WTC11 (cell line): ENCODE results near the gene CSTPP1. TPM values are rescaled to one million over a fixed set of nuclear protein-coding genes. Genes with fewer than 3 reads are reported as not detected.

ENCODE experiments used
- ATAC-seq: fragments of 200-7000 bp; cut with Tn5 transposase; 2 replicates; pipeline ENCODE4 v1.10.0; 2021; ENCODE audit warnings: mild to moderate bottlenecking, moderate library complexity
- CTCF ChIA-PET: fragments of 300-600 bp; sonication (Branson Sonifier 250); formaldehyde crosslinking; loops from one replicate; lab custom pipeline; 2021; ENCODE audit warnings: antibody characterized with exemption; lab: Charles Lee
- POLR2A ChIA-PET: fragments of 350-600 bp; sonication (Branson Sonifier 250); formaldehyde crosslinking; loops from one replicate; lab custom pipeline; 2021; ENCODE audit warnings: antibody characterized with exemption; lab: Charles Lee
- DNase-seq: peaks from one replicate; pipeline ENCODE4 v3.0.0; 2021; ENCODE audit warnings: low spot score
- H3K27ac Mint-ChIP-seq: 2 replicates; pipeline ENCODE4 v1.8.0; 2021; ENCODE audit warnings: mixed read lengths
- H3K27me3 Mint-ChIP-seq: 2 replicates; pipeline ENCODE4 v1.8.0; 2021; ENCODE audit warnings: low read depth, mild to moderate bottlenecking, moderate library complexity, mixed read lengths
- H3K36me3 Mint-ChIP-seq: 2 replicates; pipeline ENCODE4 v1.8.0; 2021; ENCODE audit warnings: mixed read lengths
- H3K4me1 Mint-ChIP-seq: 2 replicates; pipeline ENCODE4 v1.8.0; 2022; ENCODE audit warnings: mixed read lengths
- H3K4me3 Mint-ChIP-seq: 2 replicates; pipeline ENCODE4 v1.8.0; 2021; ENCODE audit warnings: mild to moderate bottlenecking, moderate library complexity, mixed read lengths
- H3K9me3 Mint-ChIP-seq: 2 replicates; pipeline ENCODE4 v1.8.0; 2021; ENCODE audit warnings: mixed read lengths
- ATF1 ChIP-seq: sonication (generic); formaldehyde crosslinking; IDR thresholded peaks from 2 replicates; pipeline ENCODE4 v1.8.1; 2023; ENCODE audit warnings: mild to moderate bottlenecking, moderate library complexity, missing genetic modification reagents
- CREB1 ChIP-seq: sonication (generic); formaldehyde crosslinking; IDR thresholded peaks from 2 replicates; pipeline ENCODE4 v1.8.0; 2023; ENCODE audit warnings: mild to moderate bottlenecking, missing genetic modification reagents
- E2F4 ChIP-seq: sonication (generic); formaldehyde crosslinking; IDR thresholded peaks from 2 replicates; pipeline ENCODE4 v1.8.1; 2022; ENCODE audit warnings: low read depth, mild to moderate bottlenecking, moderate library complexity, missing genetic modification reagents, borderline replicate concordance
- HMGA2 ChIP-seq: fragments of 250-450 bp; sonication (Bioruptor Pico); IDR thresholded peaks from 2 replicates; pipeline ENCODE4 v1.4.0; 2021; ENCODE audit warnings: mild to moderate bottlenecking, moderate library complexity
- MLX ChIP-seq: sonication (generic); formaldehyde crosslinking; IDR thresholded peaks from 2 replicates; pipeline ENCODE4 v1.8.1; 2023; ENCODE audit warnings: mild to moderate bottlenecking, missing genetic modification reagents, moderate library complexity
- OVOL2 ChIP-seq: fragments of 250-450 bp; sonication (Bioruptor Pico); IDR thresholded peaks from 2 replicates; pipeline ENCODE4 v1.9.0; 2021; ENCODE audit warnings: mild to moderate bottlenecking, borderline replicate concordance
- ZNF423 ChIP-seq: fragments of 250-450 bp; sonication (Bioruptor Pico); IDR thresholded peaks from 2 replicates; pipeline ENCODE4 v2.1.2; 2022; ENCODE audit warnings: mild to moderate bottlenecking, moderate library complexity
- ZNF425 ChIP-seq: fragments of 250-450 bp; sonication (Bioruptor Pico); conservative IDR thresholded peaks from 2 replicates; pipeline ENCODE4 v1.9.0; 2021; ENCODE audit warnings: mild to moderate bottlenecking
- ZSCAN18 ChIP-seq: fragments of 250-450 bp; sonication (Bioruptor Pico); IDR thresholded peaks from 2 replicates; pipeline ENCODE4 v2.1.2; 2022; ENCODE audit warnings: mild to moderate bottlenecking, moderate library complexity
- total RNA-seq: library from RNA; stranded (reverse); gene quantifications from 3 replicates; pipeline ENCODE4 v1.2.3, GENCODE V29; 2021
- TF ChIP-seq, protein P1 (sequence below): sonication (generic); formaldehyde crosslinking; IDR thresholded peaks from 2 replicates; pipeline ENCODE4 v1.8.0; 2022; ENCODE audit warnings: mild to moderate bottlenecking, missing genetic modification reagents
- TF ChIP-seq, protein P2 (sequence below): sonication (generic); formaldehyde crosslinking; IDR thresholded peaks from 2 replicates; pipeline ENCODE4 v1.8.0; 2023; ENCODE audit warnings: missing genetic modification reagents
- TF ChIP-seq, protein P3 (sequence below): sonication (generic); formaldehyde crosslinking; IDR thresholded peaks from 2 replicates; pipeline ENCODE4 v1.8.0; 2022; ENCODE audit warnings: missing genetic modification reagents
- TF ChIP-seq, protein P4 (sequence below): fragments of 250-450 bp; sonication (Bioruptor Pico); IDR thresholded peaks from 2 replicates; pipeline ENCODE4 v1.9.0; 2021; ENCODE audit warnings: mild to moderate bottlenecking

Gene CSTPP1
- total RNA-seq, 1 experiment from 2014 or later, result 23.6 TPM

- no peak for DNase-seq
- Mint-ChIP-seq H3K4me3 (no peak overlapping the region), H3K36me3 (no peaks in the 10 kb centered on the region), H3K27ac (no peak overlapping the region)
- TF ChIP-seq ATF1 (no peak), MLX (CRISPR knock-in tag) (no peak), E2F4 (CRISPR knock-in tag) (no peak), CREB1 (CRISPR knock-in tag) (no peak), ZSCAN18 (CRISPR knock-in tag) (no peak), HMGA2 (CRISPR knock-in tag) (no peak), ZNF425 (CRISPR knock-in tag) (no peak), OVOL2 (CRISPR knock-in tag) (no peak), ZNF423 (CRISPR knock-in tag) (no peak)
- TF ChIP-seq, protein P1, sequence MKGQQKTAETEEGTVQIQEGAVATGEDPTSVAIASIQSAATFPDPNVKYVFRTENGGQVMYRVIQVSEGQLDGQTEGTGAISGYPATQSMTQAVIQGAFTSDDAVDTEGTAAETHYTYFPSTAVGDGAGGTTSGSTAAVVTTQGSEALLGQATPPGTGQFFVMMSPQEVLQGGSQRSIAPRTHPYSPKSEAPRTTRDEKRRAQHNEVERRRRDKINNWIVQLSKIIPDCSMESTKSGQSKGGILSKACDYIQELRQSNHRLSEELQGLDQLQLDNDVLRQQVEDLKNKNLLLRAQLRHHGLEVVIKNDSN (CRISPR knock-in tag), result no peak
- TF ChIP-seq, protein P2, sequence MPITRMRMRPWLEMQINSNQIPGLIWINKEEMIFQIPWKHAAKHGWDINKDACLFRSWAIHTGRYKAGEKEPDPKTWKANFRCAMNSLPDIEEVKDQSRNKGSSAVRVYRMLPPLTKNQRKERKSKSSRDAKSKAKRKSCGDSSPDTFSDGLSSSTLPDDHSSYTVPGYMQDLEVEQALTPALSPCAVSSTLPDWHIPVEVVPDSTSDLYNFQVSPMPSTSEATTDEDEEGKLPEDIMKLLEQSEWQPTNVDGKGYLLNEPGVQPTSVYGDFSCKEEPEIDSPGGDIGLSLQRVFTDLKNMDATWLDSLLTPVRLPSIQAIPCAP, result no peak
- TF ChIP-seq, protein P3, sequence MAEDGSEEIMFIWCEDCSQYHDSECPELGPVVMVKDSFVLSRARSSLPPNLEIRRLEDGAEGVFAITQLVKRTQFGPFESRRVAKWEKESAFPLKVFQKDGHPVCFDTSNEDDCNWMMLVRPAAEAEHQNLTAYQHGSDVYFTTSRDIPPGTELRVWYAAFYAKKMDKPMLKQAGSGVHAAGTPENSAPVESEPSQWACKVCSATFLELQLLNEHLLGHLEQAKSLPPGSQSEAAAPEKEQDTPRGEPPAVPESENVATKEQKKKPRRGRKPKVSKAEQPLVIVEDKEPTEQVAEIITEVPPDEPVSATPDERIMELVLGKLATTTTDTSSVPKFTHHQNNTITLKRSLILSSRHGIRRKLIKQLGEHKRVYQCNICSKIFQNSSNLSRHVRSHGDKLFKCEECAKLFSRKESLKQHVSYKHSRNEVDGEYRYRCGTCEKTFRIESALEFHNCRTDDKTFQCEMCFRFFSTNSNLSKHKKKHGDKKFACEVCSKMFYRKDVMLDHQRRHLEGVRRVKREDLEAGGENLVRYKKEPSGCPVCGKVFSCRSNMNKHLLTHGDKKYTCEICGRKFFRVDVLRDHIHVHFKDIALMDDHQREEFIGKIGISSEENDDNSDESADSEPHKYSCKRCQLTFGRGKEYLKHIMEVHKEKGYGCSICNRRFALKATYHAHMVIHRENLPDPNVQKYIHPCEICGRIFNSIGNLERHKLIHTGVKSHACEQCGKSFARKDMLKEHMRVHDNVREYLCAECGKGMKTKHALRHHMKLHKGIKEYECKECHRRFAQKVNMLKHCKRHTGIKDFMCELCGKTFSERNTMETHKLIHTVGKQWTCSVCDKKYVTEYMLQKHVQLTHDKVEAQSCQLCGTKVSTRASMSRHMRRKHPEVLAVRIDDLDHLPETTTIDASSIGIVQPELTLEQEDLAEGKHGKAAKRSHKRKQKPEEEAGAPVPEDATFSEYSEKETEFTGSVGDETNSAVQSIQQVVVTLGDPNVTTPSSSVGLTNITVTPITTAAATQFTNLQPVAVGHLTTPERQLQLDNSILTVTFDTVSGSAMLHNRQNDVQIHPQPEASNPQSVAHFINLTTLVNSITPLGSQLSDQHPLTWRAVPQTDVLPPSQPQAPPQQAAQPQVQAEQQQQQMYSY (CRISPR knock-in tag), result no peak
- TF ChIP-seq, protein P4, sequence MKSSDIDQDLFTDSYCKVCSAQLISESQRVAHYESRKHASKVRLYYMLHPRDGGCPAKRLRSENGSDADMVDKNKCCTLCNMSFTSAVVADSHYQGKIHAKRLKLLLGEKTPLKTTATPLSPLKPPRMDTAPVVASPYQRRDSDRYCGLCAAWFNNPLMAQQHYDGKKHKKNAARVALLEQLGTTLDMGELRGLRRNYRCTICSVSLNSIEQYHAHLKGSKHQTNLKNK, result no peak
- TF ChIP-seq, all 79 proteins: peak for 0
- ATAC-seq, result peak; percentile 39; the same call in 1 of the 2 replicates
- no peaks in the 10 kb centered on the region for H3K27me3 Mint-ChIP-seq
- ChIA-PET POLR2A (interaction anchor here (0.8 kb wide), 1 partner anchor 260 kb away, joined by 3 read pairs; no protein-coding TSS in a partner anchor), CTCF (interaction anchor here (0.5 to 1.2 kb wide), 2 partner anchors 125 to 234 kb away, joined by 3 read pairs; no protein-coding TSS in a partner anchor)
- no peaks in the 10 kb centered on the region for H3K9me3 Mint-ChIP-seq
- peaks cover 8% of the 10 kb centered on the region; the same call in 1 of the 2 replicates for H3K4me1 Mint-ChIP-seq
Measured at GRCh38 chr11:47147250-47147649, 210.7 kb downstream of the CSTPP1 start.
